ENCODE data around the gene PPARA.

PPARA gene

GRCh38 chr22:46173152-46173551 lies 22.8 kb downstream of the PPARA start:
- Histone ChIP-seq H3K27me3 (replicated peaks; ENCODE audit: control insufficient read depth, insufficient read depth, low read length, poor library complexity, severe bottlenecking) (no peaks in the 10 kb centered on the region), H3K9me3 (ENCODE audit: control insufficient read depth, low read length) (no peaks in the 10 kb centered on the region), H3K4me1 (ENCODE audit: control insufficient read depth, insufficient read depth, low read length, poor library complexity, severe bottlenecking) (no peaks in the 10 kb centered on the region), H3K27ac (ENCODE audit: insufficient read depth, low read length, poor library complexity, severe bottlenecking) (no peak overlapping the region), H3K4me3 (ENCODE audit: insufficient read depth, low read depth, low read length, poor library complexity, severe bottlenecking) (no peak overlapping the region), H3K36me3 (ENCODE audit: control insufficient read depth, insufficient read depth, low read length) (no peaks in the 10 kb centered on the region)
- DNase-seq: no peak

- Histone ChIP-seq H3K9me3 (ENCODE audit: control insufficient read depth, low read length) (no peaks in the 10 kb centered on the region), H3K36me3 (ENCODE audit: control insufficient read depth, insufficient read depth, low read length) (no peaks in the 10 kb centered on the region), H3K4me3 (ENCODE audit: insufficient read depth, low read depth, low read length, poor library complexity, severe bottlenecking) (no peak overlapping the region), H3K4me1 (ENCODE audit: control insufficient read depth, insufficient read depth, low read length, poor library complexity, severe bottlenecking) (no peaks in the 10 kb centered on the region), H3K27me3 (replicated peaks; ENCODE audit: control insufficient read depth, insufficient read depth, low read length, poor library complexity, severe bottlenecking) (no peaks in the 10 kb centered on the region), H3K27ac (ENCODE audit: insufficient read depth, low read length, poor library complexity, severe bottlenecking) (no peak overlapping the region)
- DNase-seq: no peak
Measured at GRCh38 chr22:46175631-46176030, 25.3 kb downstream of the PPARA start.

GRCh38 chr22:46176508-46177003 lies 26.2 kb downstream of the PPARA start:
- Histone ChIP-seq H3K36me3 (ENCODE audit: control insufficient read depth, insufficient read depth, low read length) (no peaks in the 10 kb centered on the region), H3K9me3 (ENCODE audit: control insufficient read depth, low read length) (no peaks in the 10 kb centered on the region), H3K4me3 (ENCODE audit: insufficient read depth, low read depth, low read length, poor library complexity, severe bottlenecking) (no peak overlapping the region), H3K27me3 (replicated peaks; ENCODE audit: control insufficient read depth, insufficient read depth, low read length, poor library complexity, severe bottlenecking) (no peaks in the 10 kb centered on the region), H3K4me1 (ENCODE audit: control insufficient read depth, insufficient read depth, low read length, poor library complexity, severe bottlenecking) (no peaks in the 10 kb centered on the region), H3K27ac (ENCODE audit: insufficient read depth, low read length, poor library complexity, severe bottlenecking) (no peak overlapping the region)
- DNase-seq: no peak

GRCh38 chr22:46178755-46179505 lies 28.6 kb downstream of the PPARA start:
- Histone ChIP-seq H3K4me1 (ENCODE audit: control insufficient read depth, insufficient read depth, low read length, poor library complexity, severe bottlenecking) (no peaks in the 10 kb centered on the region), H3K36me3 (ENCODE audit: control insufficient read depth, insufficient read depth, low read length) (no peaks in the 10 kb centered on the region), H3K9me3 (ENCODE audit: control insufficient read depth, low read length) (no peaks in the 10 kb centered on the region), H3K4me3 (ENCODE audit: insufficient read depth, low read depth, low read length, poor library complexity, severe bottlenecking) (no peak overlapping the region), H3K27ac (ENCODE audit: insufficient read depth, low read length, poor library complexity, severe bottlenecking) (no peak overlapping the region), H3K27me3 (replicated peaks; ENCODE audit: control insufficient read depth, insufficient read depth, low read length, poor library complexity, severe bottlenecking) (no peaks in the 10 kb centered on the region)
- no peak for DNase-seq

GRCh38 chr22:46179748-46180147 lies 29.4 kb downstream of the PPARA start:
- no peaks in the 10 kb centered on the region for H3K4me1 ChIP-seq (ENCODE audit: control insufficient read depth, insufficient read depth, low read length, poor library complexity, severe bottlenecking)
- no peak overlapping the region for H3K27ac ChIP-seq (ENCODE audit: insufficient read depth, low read length, poor library complexity, severe bottlenecking)
- DNase-seq: no peak
- no peaks in the 10 kb centered on the region for H3K36me3 ChIP-seq (ENCODE audit: control insufficient read depth, insufficient read depth, low read length)
- H3K4me3 ChIP-seq (ENCODE audit: insufficient read depth, low read depth, low read length, poor library complexity, severe bottlenecking): no peak overlapping the region
- H3K9me3 ChIP-seq (ENCODE audit: control insufficient read depth, low read length): no peaks in the 10 kb centered on the region
- H3K27me3 ChIP-seq (replicated peaks; ENCODE audit: control insufficient read depth, insufficient read depth, low read length, poor library complexity, severe bottlenecking): no peaks in the 10 kb centered on the region

- no peak for DNase-seq
- no peaks in the 10 kb centered on the region for H3K9me3 ChIP-seq (ENCODE audit: control insufficient read depth, low read length)
- no peaks in the 10 kb centered on the region for H3K4me1 ChIP-seq (ENCODE audit: control insufficient read depth, insufficient read depth, low read length, poor library complexity, severe bottlenecking)
- no peak overlapping the region for H3K27ac ChIP-seq (ENCODE audit: insufficient read depth, low read length, poor library complexity, severe bottlenecking)
- H3K27me3 ChIP-seq (replicated peaks; ENCODE audit: control insufficient read depth, insufficient read depth, low read length, poor library complexity, severe bottlenecking): no peaks in the 10 kb centered on the region
- H3K36me3 ChIP-seq (ENCODE audit: control insufficient read depth, insufficient read depth, low read length): no peaks in the 10 kb centered on the region
- H3K4me3 ChIP-seq (ENCODE audit: insufficient read depth, low read depth, low read length, poor library complexity, severe bottlenecking): no peak overlapping the region
Measured at GRCh38 chr22:46180370-46181137, 30.2 kb downstream of the PPARA start.

GRCh38 chr22:46183733-46184132 lies 33.4 kb downstream of the PPARA start:
- Histone ChIP-seq H3K36me3 (ENCODE audit: control insufficient read depth, insufficient read depth, low read length) (no peaks in the 10 kb centered on the region), H3K9me3 (ENCODE audit: control insufficient read depth, low read length) (no peaks in the 10 kb centered on the region), H3K27me3 (replicated peaks; ENCODE audit: control insufficient read depth, insufficient read depth, low read length, poor library complexity, severe bottlenecking) (no peaks in the 10 kb centered on the region), H3K4me3 (ENCODE audit: insufficient read depth, low read depth, low read length, poor library complexity, severe bottlenecking) (no peak overlapping the region), H3K27ac (ENCODE audit: insufficient read depth, low read length, poor library complexity, severe bottlenecking) (no peak overlapping the region), H3K4me1 (ENCODE audit: control insufficient read depth, insufficient read depth, low read length, poor library complexity, severe bottlenecking) (no peaks in the 10 kb centered on the region)
- DNase-seq: no peak

GRCh38 chr22:46185283-46185682 lies 35.0 kb downstream of the PPARA start:
- no peak for DNase-seq
- Histone ChIP-seq H3K27me3 (replicated peaks; ENCODE audit: control insufficient read depth, insufficient read depth, low read length, poor library complexity, severe bottlenecking) (no peaks in the 10 kb centered on the region), H3K4me1 (ENCODE audit: control insufficient read depth, insufficient read depth, low read length, poor library complexity, severe bottlenecking) (no peaks in the 10 kb centered on the region), H3K36me3 (ENCODE audit: control insufficient read depth, insufficient read depth, low read length) (no peaks in the 10 kb centered on the region), H3K27ac (ENCODE audit: insufficient read depth, low read length, poor library complexity, severe bottlenecking) (no peak overlapping the region), H3K4me3 (ENCODE audit: insufficient read depth, low read depth, low read length, poor library complexity, severe bottlenecking) (no peak overlapping the region), H3K9me3 (ENCODE audit: control insufficient read depth, low read length) (no peaks in the 10 kb centered on the region)

- no peaks in the 10 kb centered on the region for H3K36me3 ChIP-seq (ENCODE audit: control insufficient read depth, insufficient read depth, low read length)
- H3K27ac ChIP-seq (ENCODE audit: insufficient read depth, low read length, poor library complexity, severe bottlenecking): no peak overlapping the region
- H3K27me3 ChIP-seq (replicated peaks; ENCODE audit: control insufficient read depth, insufficient read depth, low read length, poor library complexity, severe bottlenecking): no peaks in the 10 kb centered on the region
- no peak overlapping the region for H3K4me3 ChIP-seq (ENCODE audit: insufficient read depth, low read depth, low read length, poor library complexity, severe bottlenecking)
- no peaks in the 10 kb centered on the region for H3K4me1 ChIP-seq (ENCODE audit: control insufficient read depth, insufficient read depth, low read length, poor library complexity, severe bottlenecking)
- no peaks in the 10 kb centered on the region for H3K9me3 ChIP-seq (ENCODE audit: control insufficient read depth, low read length)
- no peak for DNase-seq
Measured at GRCh38 chr22:46187862-46188261, 37.5 kb downstream of the PPARA start.
